ENCODE results near the gene LRRC1.

DNA sequence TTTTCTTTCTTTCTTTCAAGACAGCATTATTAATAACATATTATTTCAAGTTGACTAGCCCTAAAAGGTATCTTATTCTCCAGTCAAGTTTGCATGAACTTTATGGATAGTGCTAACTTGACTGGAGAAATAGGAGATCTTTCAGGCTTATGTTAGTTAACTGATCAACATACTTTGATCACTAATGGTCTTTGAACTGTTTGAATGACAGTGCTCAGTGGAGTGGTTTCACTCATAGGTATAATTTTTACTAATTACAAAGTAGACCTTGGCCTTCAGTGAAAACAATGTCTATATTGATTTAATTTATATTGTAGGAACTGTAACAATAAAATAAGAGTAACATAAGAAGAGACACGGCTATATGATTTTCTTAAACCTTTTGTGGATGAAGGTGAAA is 8.0 kb upstream of the LRRC1 start:
- TF ChIP-seq, protein P1, sequence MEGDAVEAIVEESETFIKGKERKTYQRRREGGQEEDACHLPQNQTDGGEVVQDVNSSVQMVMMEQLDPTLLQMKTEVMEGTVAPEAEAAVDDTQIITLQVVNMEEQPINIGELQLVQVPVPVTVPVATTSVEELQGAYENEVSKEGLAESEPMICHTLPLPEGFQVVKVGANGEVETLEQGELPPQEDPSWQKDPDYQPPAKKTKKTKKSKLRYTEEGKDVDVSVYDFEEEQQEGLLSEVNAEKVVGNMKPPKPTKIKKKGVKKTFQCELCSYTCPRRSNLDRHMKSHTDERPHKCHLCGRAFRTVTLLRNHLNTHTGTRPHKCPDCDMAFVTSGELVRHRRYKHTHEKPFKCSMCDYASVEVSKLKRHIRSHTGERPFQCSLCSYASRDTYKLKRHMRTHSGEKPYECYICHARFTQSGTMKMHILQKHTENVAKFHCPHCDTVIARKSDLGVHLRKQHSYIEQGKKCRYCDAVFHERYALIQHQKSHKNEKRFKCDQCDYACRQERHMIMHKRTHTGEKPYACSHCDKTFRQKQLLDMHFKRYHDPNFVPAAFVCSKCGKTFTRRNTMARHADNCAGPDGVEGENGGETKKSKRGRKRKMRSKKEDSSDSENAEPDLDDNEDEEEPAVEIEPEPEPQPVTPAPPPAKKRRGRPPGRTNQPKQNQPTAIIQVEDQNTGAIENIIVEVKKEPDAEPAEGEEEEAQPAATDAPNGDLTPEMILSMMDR (conservative IDR thresholded peaks at IDR 0.05; ENCODE audit: low read depth in 2 of 2), result no peak
- TF ChIP-seq EZH2 (IDR thresholded peaks at IDR 0.05; ENCODE audit: low read depth, unreplicated experiment) (no peak), ZNF114 (CRISPR knock-in tag; IDR thresholded peaks at IDR 0.05) (no peak), POLR2AphosphoS5 (IDR thresholded peaks at IDR 0.05; ENCODE audit: low read depth) (no peak), JUNB (IDR thresholded peaks at IDR 0.05; ENCODE audit: unreplicated experiment) (no peak), EZH2phosphoT487 (IDR thresholded peaks at IDR 0.05; ENCODE audit: unreplicated experiment) (no peak), ETS1 (IDR thresholded peaks at IDR 0.05) (no peak), STAT1 (IDR thresholded peaks at IDR 0.05; ENCODE audit: unreplicated experiment) (no peak), CREB1 (CRISPR knock-in tag; IDR thresholded peaks at IDR 0.05; ENCODE audit: low read depth) (no peak)
- TF ChIP-seq, protein P2, sequence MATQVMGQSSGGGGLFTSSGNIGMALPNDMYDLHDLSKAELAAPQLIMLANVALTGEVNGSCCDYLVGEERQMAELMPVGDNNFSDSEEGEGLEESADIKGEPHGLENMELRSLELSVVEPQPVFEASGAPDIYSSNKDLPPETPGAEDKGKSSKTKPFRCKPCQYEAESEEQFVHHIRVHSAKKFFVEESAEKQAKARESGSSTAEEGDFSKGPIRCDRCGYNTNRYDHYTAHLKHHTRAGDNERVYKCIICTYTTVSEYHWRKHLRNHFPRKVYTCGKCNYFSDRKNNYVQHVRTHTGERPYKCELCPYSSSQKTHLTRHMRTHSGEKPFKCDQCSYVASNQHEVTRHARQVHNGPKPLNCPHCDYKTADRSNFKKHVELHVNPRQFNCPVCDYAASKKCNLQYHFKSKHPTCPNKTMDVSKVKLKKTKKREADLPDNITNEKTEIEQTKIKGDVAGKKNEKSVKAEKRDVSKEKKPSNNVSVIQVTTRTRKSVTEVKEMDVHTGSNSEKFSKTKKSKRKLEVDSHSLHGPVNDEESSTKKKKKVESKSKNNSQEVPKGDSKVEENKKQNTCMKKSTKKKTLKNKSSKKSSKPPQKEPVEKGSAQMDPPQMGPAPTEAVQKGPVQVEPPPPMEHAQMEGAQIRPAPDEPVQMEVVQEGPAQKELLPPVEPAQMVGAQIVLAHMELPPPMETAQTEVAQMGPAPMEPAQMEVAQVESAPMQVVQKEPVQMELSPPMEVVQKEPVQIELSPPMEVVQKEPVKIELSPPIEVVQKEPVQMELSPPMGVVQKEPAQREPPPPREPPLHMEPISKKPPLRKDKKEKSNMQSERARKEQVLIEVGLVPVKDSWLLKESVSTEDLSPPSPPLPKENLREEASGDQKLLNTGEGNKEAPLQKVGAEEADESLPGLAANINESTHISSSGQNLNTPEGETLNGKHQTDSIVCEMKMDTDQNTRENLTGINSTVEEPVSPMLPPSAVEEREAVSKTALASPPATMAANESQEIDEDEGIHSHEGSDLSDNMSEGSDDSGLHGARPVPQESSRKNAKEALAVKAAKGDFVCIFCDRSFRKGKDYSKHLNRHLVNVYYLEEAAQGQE (IDR thresholded peaks at IDR 0.05; ENCODE audit: unreplicated experiment), result no peak
